Breast epithelium (tissue), 3 donors: Measurements from ENCODE around the gene KIF5A.

ENCODE experiments used
- CTCF ChIP-seq, 3 donors: fragments of 450-650 bp; IDR thresholded peaks; one replicate each; pipeline ENCODE4 v1.5.1; 2016 to 2017; ENCODE audit warnings: antibody characterized with exemption in 3 of 3, mild to moderate bottlenecking in 3 of 3, moderate library complexity in 3 of 3
- POLR2AphosphoS5 ChIP-seq, 3 donors: sonication (generic); formaldehyde crosslinking; IDR thresholded peaks; one replicate each; pipeline ENCODE4 v1.6.1; 2017; ENCODE audit warnings: antibody characterized with exemption in 3 of 3

- TF ChIP-seq CTCF (IDR thresholded peaks at IDR 0.05) (no peak), POLR2AphosphoS5 (IDR thresholded peaks at IDR 0.05) (no peak)
These were observed 65.2 kb downstream of the KIF5A start for GRCh38 chr12:57614948-57615500.
